Jurkat, Clone E6-1 (cell line): ENCODE data around the gene TOB2.
"Not testable (repeated sequence)": the region's sequence is repeated elsewhere in the genome, so short reads cannot be mapped to it uniquely, and the experiment has no call there.

Experiments used
- DNase-seq: peaks from one replicate; pipeline ENCODE4 v3.0.0-alpha.2; 2011; ENCODE audit warnings: low read depth, low spot score
- H3K4me3 ChIP-seq: 2 replicates; pipeline ENCODE4 v1.5.1; 2011; ENCODE audit warnings: mild to moderate bottlenecking, low read length, control low read depth, moderate library complexity

The TOB2 gene

GRCh38 chr22:41434361-41435003, 12.1 kb downstream of the TOB2 start:
- DNase-seq, H3K4me3 ChIP-seq: not testable (repeated sequence)

GRCh38 chr22:41433480-41433879, 13.1 kb downstream of the TOB2 start:
- H3K4me3 ChIP-seq, DNase-seq: not testable (repeated sequence)

GRCh38 chr22:41431656-41432055, 14.9 kb downstream of the TOB2 start:
- H3K4me3 ChIP-seq = no peak overlapping the region
- DNase-seq = no peak

- no peak overlapping the region for H3K4me3 ChIP-seq
- DNase-seq = no peak
These were observed 16.7 kb downstream of the TOB2 start for GRCh38 chr22:41429951-41430332.

GRCh38 chr22:41429232-41429950, 17.2 kb downstream of the TOB2 start:
- no peak for DNase-seq
- no peak overlapping the region for H3K4me3 ChIP-seq

- H3K4me3 ChIP-seq = no peak overlapping the region
- no peak for DNase-seq
These were observed 20.8 kb downstream of the TOB2 start for GRCh38 chr22:41425660-41426365.

- no peak overlapping the region for H3K4me3 ChIP-seq
- no peak for DNase-seq
These were observed 27.9 kb downstream of the TOB2 start for GRCh38 chr22:41418717-41419116.

GRCh38 chr22:41417622-41418390, 28.8 kb downstream of the TOB2 start:
- DNase-seq = no peak
- no peak overlapping the region for H3K4me3 ChIP-seq

GRCh38 chr22:41415554-41415953, 31.0 kb downstream of the TOB2 start:
- H3K4me3 ChIP-seq = no peak overlapping the region
- DNase-seq = no peak

GRCh38 chr22:41411021-41411851, 35.4 kb downstream of the TOB2 start:
- H3K4me3 ChIP-seq = no peak overlapping the region
- no peak for DNase-seq

- no peak overlapping the region for H3K4me3 ChIP-seq
- DNase-seq = no peak
These were observed 36.3 kb downstream of the TOB2 start for GRCh38 chr22:41410311-41410751.

GRCh38 chr22:41408665-41409064, 37.9 kb downstream of the TOB2 start:
- no peak overlapping the region for H3K4me3 ChIP-seq
- no peak for DNase-seq

GRCh38 chr22:41407433-41407832, 39.2 kb downstream of the TOB2 start:
- H3K4me3 ChIP-seq = no peak overlapping the region
- DNase-seq = no peak

- DNase-seq = no peak
- no peak overlapping the region for H3K4me3 ChIP-seq
These were observed 40.2 kb downstream of the TOB2 start for GRCh38 chr22:41406410-41406809.

- DNase-seq = no peak
- no peak overlapping the region for H3K4me3 ChIP-seq
These were observed 41.0 kb downstream of the TOB2 start for GRCh38 chr22:41405588-41405987.

- peak; percentile 74 for DNase-seq
- no peak overlapping the region for H3K4me3 ChIP-seq
These were observed 42.9 kb downstream of the TOB2 start for GRCh38 chr22:41403532-41404318.

GRCh38 chr22:41402851-41403250, 43.8 kb downstream of the TOB2 start:
- not testable (repeated sequence) for DNase-seq, H3K4me3 ChIP-seq
